ENCODE measurements around the gene SYT4. TPM values are rescaled to one million over a fixed set of nuclear protein-coding genes. Genes with fewer than 3 reads are reported as not detected.
A peak's percentile ranks its signal among the peaks of the same experiment; 100 is the strongest.
"Not testable (repeated sequence)": the region's sequence is repeated elsewhere in the genome, so short reads cannot be mapped to it uniquely, and the experiment has no call there.

SYT4 gene, protein sequence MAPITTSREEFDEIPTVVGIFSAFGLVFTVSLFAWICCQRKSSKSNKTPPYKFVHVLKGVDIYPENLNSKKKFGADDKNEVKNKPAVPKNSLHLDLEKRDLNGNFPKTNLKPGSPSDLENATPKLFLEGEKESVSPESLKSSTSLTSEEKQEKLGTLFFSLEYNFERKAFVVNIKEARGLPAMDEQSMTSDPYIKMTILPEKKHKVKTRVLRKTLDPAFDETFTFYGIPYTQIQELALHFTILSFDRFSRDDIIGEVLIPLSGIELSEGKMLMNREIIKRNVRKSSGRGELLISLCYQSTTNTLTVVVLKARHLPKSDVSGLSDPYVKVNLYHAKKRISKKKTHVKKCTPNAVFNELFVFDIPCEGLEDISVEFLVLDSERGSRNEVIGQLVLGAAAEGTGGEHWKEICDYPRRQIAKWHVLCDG
- not detected in 2 replicates for total RNA-seq (2012; rRNA removed)

DNA sequence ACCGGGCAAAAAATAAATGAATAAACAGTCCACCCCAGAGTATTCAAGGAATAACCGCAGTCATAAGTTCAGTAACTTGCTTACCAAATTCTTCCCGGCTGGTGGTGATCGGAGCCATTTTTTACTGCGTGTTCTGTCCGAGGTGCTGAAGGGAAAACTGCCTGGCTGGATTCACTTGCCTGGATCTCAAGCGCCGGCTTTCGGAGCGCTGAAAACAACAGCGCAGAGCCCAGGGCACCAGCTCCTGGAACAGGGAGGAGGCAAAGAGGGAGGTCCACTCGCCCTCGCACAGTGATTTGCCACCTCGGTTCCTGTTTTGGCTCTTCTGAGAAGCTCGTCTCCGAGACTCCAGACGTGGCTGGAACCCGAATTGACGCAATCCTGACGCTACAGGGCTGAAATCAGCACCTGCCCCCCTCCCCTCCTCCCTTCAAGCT is at the start of gene SYT4:
SYT4 (minus strand) TSS at position 327 of the 437 bp plus-strand sequence; CDS start at position 118, 209 bp downstream.
- Histone ChIP-seq H3K9ac (ENCODE audit: low read depth, low read length) (no peak within 1 kb of the TSS), H3K4me1 (ENCODE audit: control insufficient read depth, insufficient read depth, low read length) (no peaks in the 10 kb centered on the region), H3K4me3 (ENCODE audit: low read length) (peak within 1 kb of the TSS; percentile 64), H3K4me2 (ENCODE audit: low read length) (peak within 1 kb of the TSS; percentile 84), H3K36me3 (ENCODE audit: insufficient read depth, low read length) (no peaks in the 10 kb centered on the region), H3K27me3 (ENCODE audit: control insufficient read depth, insufficient read depth, low read length) (peaks cover 4% of the 10 kb centered on the region), H3K9me3 (replicated peaks; ENCODE audit: low read length) (no peaks in the 10 kb centered on the region)

DNA sequence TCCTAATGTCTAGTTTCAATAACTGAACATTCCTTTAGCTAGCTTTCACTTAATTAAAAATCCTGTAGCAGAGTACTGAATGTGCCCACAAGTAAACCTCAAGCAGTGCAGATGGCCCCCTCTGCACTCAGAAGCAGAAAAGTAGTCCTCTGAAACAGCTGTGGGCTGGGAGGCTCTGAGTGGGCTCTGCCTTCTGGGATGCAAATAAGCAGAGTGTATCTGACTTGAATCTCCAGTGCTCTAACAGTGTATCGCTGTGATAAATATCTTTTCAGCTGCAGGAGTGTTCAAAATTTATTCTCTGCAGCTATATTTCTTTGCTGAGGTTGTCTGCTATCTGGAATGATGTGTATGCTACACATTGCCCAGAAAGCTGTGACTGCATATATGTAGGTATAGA is 44.8 kb upstream of the SYT4 start:
- Histone ChIP-seq H3K27me3 (ENCODE audit: control insufficient read depth, insufficient read depth, low read length) (no peaks in the 10 kb centered on the region), H3K36me3 (ENCODE audit: insufficient read depth, low read length) (no peaks in the 10 kb centered on the region), H3K4me1 (ENCODE audit: control insufficient read depth, insufficient read depth, low read length) (no peaks in the 10 kb centered on the region), H3K4me2 (ENCODE audit: low read length) (no peak overlapping the region), H3K4me3 (ENCODE audit: low read length) (no peak overlapping the region), H3K9ac (ENCODE audit: low read depth, low read length) (no peak overlapping the region), H3K9me3 (replicated peaks; ENCODE audit: low read length) (no peaks in the 10 kb centered on the region)

DNA sequence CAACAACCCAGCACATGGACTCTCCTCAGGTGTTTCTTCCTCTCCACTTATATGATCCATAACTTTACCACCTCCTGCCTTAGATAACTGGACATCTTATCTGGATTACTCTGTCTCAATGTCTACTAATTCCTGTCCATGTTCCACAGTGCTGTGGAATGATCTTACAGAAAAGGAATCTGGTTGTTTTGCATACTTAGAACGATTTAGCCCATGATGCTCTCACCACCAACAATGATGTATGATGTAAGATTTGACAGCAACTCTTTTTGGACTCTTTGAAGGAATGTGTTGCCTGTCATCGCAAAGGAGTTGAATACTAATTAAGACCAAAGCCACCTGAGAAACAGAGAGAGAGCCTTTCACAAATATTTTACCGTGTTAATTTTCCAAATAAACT is 37.7 kb upstream of the SYT4 start:
- Histone ChIP-seq H3K4me1 (ENCODE audit: control insufficient read depth, insufficient read depth, low read length) (peaks cover 22% of the 10 kb centered on the region), H3K4me2 (ENCODE audit: low read length) (no peak overlapping the region), H3K9ac (ENCODE audit: low read depth, low read length) (no peak overlapping the region), H3K9me3 (replicated peaks; ENCODE audit: low read length) (no peaks in the 10 kb centered on the region), H3K4me3 (ENCODE audit: low read length) (no peak overlapping the region), H3K36me3 (ENCODE audit: insufficient read depth, low read length) (no peaks in the 10 kb centered on the region), H3K27me3 (ENCODE audit: control insufficient read depth, insufficient read depth, low read length) (no peaks in the 10 kb centered on the region)

DNA sequence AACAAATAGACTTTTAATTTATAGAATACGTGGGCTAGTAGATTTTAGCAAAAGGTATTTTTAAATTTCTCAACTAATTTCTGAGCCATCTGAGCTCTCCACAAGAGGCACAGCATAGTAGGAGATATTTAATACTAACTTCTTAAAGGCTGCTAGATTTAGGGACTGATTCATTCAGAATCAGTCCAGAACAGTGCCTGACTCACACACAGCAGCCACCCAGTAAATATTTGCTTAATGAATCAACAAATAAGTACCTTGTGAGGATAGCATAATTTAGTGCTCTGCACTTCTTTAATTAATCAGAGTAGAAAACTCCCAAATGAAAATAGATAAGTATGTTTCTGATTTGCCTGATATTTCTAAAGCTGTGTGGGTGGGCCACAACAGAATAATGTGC is 35.6 kb upstream of the SYT4 start:
- no peaks in the 10 kb centered on the region for H3K9me3 ChIP-seq (replicated peaks; ENCODE audit: low read length)
- H3K4me3 ChIP-seq (ENCODE audit: low read length) = no peak overlapping the region
- peaks cover 22% of the 10 kb centered on the region for H3K4me1 ChIP-seq (ENCODE audit: control insufficient read depth, insufficient read depth, low read length)
- no peak overlapping the region for H3K9ac ChIP-seq (ENCODE audit: low read depth, low read length)
- no peaks in the 10 kb centered on the region for H3K27me3 ChIP-seq (ENCODE audit: control insufficient read depth, insufficient read depth, low read length)
- no peaks in the 10 kb centered on the region for H3K36me3 ChIP-seq (ENCODE audit: insufficient read depth, low read length)
- peak overlapping the region; percentile 39 for H3K4me2 ChIP-seq (ENCODE audit: low read length)

DNA sequence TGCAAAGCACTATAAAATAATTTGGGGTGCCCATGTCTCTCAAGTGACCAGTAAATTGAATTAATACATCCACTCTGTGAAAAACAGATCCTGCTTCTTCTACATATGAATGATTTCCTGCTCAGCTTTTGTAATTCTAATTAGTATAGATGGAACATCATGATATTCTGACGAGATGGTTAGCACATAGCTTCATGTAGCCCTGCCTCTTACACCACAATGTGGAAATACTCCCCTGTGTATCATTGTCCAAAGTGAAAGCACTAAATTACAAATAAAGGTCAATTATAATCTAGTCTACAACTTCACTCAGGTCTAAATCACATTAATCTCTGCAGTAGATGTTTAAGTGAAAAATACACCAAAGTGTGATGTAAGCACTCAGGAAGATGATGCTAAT is 32.9 kb upstream of the SYT4 start:
- no peak overlapping the region for H3K4me3 ChIP-seq (ENCODE audit: low read length)
- peaks cover 22% of the 10 kb centered on the region for H3K4me1 ChIP-seq (ENCODE audit: control insufficient read depth, insufficient read depth, low read length)
- H3K27me3 ChIP-seq (ENCODE audit: control insufficient read depth, insufficient read depth, low read length) = no peaks in the 10 kb centered on the region
- H3K9me3 ChIP-seq (replicated peaks; ENCODE audit: low read length) = no peaks in the 10 kb centered on the region
- no peaks in the 10 kb centered on the region for H3K36me3 ChIP-seq (ENCODE audit: insufficient read depth, low read length)
- H3K4me2 ChIP-seq (ENCODE audit: low read length) = no peak overlapping the region
- H3K9ac ChIP-seq (ENCODE audit: low read depth, low read length) = no peak overlapping the region

DNA sequence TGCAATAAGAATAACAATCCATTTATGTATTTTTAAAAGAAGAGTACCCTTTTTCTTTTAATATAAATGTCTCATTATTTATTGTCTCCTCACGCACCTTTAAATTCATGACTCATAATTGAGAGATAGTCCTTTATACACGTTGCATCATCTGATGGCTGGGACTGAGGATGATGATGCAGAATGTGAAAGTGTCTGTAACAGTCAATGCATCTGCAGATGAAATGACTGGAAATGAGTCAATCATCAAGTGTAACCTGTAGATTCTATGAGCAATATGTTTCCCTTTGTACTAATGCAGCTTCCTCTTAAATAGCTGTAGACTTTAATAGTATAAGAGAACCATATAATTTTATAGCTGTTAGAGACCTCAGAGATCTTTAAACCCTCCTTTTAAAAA is 26.1 kb upstream of the SYT4 start:
- Histone ChIP-seq H3K9me3 (replicated peaks; ENCODE audit: low read length) (no peaks in the 10 kb centered on the region), H3K36me3 (ENCODE audit: insufficient read depth, low read length) (no peaks in the 10 kb centered on the region), H3K4me2 (ENCODE audit: low read length) (no peak overlapping the region), H3K9ac (ENCODE audit: low read depth, low read length) (no peak overlapping the region), H3K4me3 (ENCODE audit: low read length) (no peak overlapping the region), H3K27me3 (ENCODE audit: control insufficient read depth, insufficient read depth, low read length) (no peaks in the 10 kb centered on the region), H3K4me1 (ENCODE audit: control insufficient read depth, insufficient read depth, low read length) (no peaks in the 10 kb centered on the region)

DNA sequence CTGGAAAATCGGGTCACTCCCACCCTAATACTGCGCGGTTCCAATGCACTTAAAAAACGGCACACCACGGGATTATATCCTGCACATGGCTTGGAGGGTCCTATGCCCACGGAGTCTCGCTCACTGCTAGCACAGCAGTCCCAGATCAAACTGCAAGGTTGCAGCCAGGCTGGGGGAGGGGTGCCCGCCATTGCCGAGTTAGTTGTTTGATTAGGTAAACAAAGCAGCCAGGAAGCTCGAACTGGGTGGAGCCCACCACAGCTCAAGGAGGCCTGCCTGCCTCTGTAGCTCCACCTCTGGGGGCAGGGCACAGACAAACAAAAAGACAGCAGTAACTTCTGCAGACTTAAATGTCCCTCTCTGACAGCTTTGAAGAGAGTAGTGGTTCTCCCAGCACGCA is 8.9 kb upstream of the SYT4 start:
- not testable (repeated sequence) for H3K4me1 ChIP-seq (ENCODE audit: control insufficient read depth, insufficient read depth, low read length); H3K36me3 ChIP-seq (ENCODE audit: insufficient read depth, low read length); H3K27me3 ChIP-seq (ENCODE audit: control insufficient read depth, insufficient read depth, low read length); H3K9ac ChIP-seq (ENCODE audit: low read depth, low read length); H3K9me3 ChIP-seq (replicated peaks; ENCODE audit: low read length); H3K4me3 ChIP-seq (ENCODE audit: low read length); H3K4me2 ChIP-seq (ENCODE audit: low read length)

DNA sequence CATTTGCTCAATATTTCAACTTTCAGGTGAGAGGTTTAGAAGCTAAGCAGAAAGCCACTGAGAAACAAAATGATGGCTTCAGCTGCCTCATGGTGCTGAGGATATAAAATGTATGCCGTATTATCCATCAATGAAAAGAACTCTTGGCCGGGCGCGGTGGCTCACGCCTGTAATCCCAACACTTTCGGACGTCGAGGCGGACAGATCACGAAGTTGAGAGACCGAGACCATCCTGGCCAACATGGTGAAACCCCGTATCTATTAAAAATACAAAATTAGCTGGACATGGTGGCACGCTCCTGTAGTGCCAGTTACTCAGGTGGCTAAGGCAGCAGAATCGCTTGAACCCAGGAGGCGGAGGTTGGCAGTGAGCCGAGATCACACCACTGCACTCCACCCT is 6.0 kb upstream of the SYT4 start:
- H3K4me1 ChIP-seq (ENCODE audit: control insufficient read depth, insufficient read depth, low read length) = no peaks in the 10 kb centered on the region
- H3K27me3 ChIP-seq (ENCODE audit: control insufficient read depth, insufficient read depth, low read length) = peaks cover 4% of the 10 kb centered on the region
- H3K4me2 ChIP-seq (ENCODE audit: low read length) = no peak overlapping the region
- no peak overlapping the region for H3K4me3 ChIP-seq (ENCODE audit: low read length)
- no peaks in the 10 kb centered on the region for H3K9me3 ChIP-seq (replicated peaks; ENCODE audit: low read length)
- H3K36me3 ChIP-seq (ENCODE audit: insufficient read depth, low read length) = no peaks in the 10 kb centered on the region
- no peak overlapping the region for H3K9ac ChIP-seq (ENCODE audit: low read depth, low read length)

DNA sequence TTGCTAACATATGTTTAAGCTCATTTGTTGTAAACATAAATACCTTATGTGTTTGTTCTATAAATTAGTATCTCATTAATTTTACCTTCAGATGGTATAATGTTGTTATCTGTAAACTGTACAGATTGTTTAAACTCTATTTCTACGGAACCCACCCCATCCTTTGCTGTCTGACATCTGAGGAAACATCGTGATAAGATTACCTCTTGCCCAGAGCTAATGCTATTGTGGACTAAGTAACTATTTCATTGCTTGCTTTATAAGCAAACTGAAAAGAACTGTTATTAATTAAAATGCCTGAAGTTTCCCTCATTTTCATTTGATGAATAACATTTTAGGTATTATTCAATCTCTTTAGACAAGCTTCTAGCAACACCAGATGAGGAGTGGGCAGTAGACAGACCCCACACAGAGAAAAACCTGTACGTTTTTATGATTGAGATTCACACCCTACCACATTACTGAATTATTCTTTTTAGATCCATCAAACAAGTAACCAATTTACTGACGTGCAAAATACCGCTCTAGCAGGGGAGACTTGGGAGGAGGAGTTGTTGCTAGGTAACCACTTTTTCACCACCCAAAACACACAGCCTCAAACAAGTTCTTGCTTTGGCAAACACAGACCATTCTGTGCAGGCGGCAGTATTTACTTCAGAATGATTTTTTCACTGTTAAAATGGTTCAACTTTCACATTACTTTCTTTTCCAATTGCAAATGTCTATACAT is 1.9 kb upstream of the SYT4 start:
- Histone ChIP-seq H3K9ac (ENCODE audit: low read depth, low read length) (no peak overlapping the region), H3K9me3 (replicated peaks; ENCODE audit: low read length) (no peaks in the 10 kb centered on the region), H3K4me3 (ENCODE audit: low read length) (no peak overlapping the region), H3K4me1 (ENCODE audit: control insufficient read depth, insufficient read depth, low read length) (no peaks in the 10 kb centered on the region), H3K36me3 (ENCODE audit: insufficient read depth, low read length) (no peaks in the 10 kb centered on the region), H3K4me2 (ENCODE audit: low read length) (no peak overlapping the region), H3K27me3 (ENCODE audit: control insufficient read depth, insufficient read depth, low read length) (peaks cover 4% of the 10 kb centered on the region)

DNA sequence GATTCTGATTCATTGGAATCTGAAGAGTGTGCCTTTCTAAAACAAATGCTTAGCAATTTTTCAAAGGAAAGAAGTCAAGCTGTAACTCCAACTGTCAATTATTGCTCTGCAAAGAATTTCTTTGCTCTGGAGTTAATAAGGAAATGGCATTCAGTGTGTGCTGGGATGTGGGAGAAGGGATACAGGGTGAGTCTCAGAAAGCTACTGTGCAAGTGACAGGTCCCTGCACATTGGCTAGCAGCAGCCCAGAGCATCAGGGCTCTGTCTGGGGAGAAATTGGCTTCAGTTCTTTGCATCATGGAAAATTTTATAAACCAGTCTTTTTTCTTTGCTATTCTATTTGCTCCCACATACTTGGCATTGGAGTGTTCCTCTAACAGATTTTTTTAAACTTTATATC is 1.1 kb upstream of the SYT4 start:
- H3K36me3 ChIP-seq (ENCODE audit: insufficient read depth, low read length) = no peaks in the 10 kb centered on the region
- peaks cover 4% of the 10 kb centered on the region for H3K27me3 ChIP-seq (ENCODE audit: control insufficient read depth, insufficient read depth, low read length)
- H3K4me1 ChIP-seq (ENCODE audit: control insufficient read depth, insufficient read depth, low read length) = no peaks in the 10 kb centered on the region
- no peak overlapping the region for H3K9ac ChIP-seq (ENCODE audit: low read depth, low read length)
- no peak overlapping the region for H3K4me2 ChIP-seq (ENCODE audit: low read length)
- no peaks in the 10 kb centered on the region for H3K9me3 ChIP-seq (replicated peaks; ENCODE audit: low read length)
- H3K4me3 ChIP-seq (ENCODE audit: low read length) = no peak overlapping the region

DNA sequence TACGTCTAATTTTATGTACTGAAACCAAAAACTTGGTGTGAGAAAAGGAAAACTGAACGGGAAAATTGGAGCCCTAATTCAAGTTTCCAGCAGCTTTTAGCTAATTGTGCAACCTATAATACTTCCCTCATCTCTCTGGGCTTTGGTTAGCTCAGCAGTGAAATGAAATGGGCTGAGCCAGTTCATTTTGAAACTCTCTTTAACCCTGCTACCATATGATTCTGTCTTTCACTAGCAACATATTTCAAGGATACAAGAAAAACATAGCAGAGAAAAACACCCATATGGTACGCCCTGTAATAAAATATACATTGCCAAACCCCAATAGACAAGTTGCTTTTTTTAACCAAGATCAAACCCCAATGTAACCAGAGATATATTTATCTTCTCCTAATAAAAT is 799 bp downstream of the SYT4 start:
- Histone ChIP-seq H3K9ac (ENCODE audit: low read depth, low read length) (no peak overlapping the region), H3K36me3 (ENCODE audit: insufficient read depth, low read length) (no peaks in the 10 kb centered on the region), H3K27me3 (ENCODE audit: control insufficient read depth, insufficient read depth, low read length) (peaks cover 4% of the 10 kb centered on the region), H3K9me3 (replicated peaks; ENCODE audit: low read length) (no peaks in the 10 kb centered on the region), H3K4me1 (ENCODE audit: control insufficient read depth, insufficient read depth, low read length) (no peaks in the 10 kb centered on the region), H3K4me3 (ENCODE audit: low read length) (no peak overlapping the region), H3K4me2 (ENCODE audit: low read length) (no peak overlapping the region)

Measured in skeletal muscle satellite cell (primary cell).